ACHN (cell line): Measurements from ENCODE around the gene GUCD1.

Experiments used
- DNase-seq: peaks from one replicate; pipeline ENCODE4 v3.0.0-alpha.2; 2015
- in situ Hi-C: cut with HindIII; loops from 2 replicates; pipeline ENCODE4 v1.10.0; 2017; ENCODE audit warnings: low sequenced_read_pairs, low pct_ligation_motif_present, low pct_unique_long_range_greater_than_20kb

GUCD1 gene

DNA sequence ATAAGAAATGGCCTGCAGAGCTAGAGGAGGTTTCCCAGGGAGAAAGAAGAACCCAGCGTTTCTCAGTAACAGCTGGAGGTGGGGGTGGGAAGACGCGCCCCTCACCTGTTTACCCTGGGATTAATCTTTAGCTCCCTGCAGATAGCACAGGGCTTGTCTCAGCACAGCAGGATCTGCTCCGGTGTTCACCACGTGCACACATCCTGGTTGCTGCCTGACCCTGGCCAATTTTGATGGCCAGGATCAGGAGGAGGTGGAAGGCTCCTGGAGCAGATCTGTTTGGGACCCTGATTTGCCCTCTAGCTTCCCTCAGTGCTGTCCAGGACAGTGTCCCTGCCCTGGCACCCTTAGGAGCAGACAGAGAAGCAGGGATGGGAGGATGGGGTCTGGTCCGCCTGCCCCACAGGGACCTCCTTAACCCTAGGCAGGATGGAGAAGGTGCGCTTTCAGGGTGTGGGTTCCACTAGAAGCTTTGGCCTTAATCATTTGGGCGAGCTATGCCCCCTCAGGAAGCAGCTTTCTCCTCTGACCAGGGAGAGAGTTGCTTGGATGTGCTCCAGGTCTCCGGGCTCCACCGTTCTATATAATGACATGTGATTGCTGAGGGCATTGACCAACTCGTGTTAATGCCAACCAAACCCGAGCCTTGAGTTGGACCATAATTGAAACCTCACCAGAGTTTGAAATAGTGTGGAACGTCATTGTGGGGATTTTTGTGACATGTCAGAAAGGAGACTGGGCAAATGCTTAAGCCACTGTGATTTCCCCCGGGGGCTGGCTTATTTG, 40.5 kb downstream of the GUCD1 start:
- in situ Hi-C loops: loop anchor here (25.0 kb wide), 1 partner anchor 102 kb away; no protein-coding TSS in a partner anchor
- DNase-seq: no peak

DNA sequence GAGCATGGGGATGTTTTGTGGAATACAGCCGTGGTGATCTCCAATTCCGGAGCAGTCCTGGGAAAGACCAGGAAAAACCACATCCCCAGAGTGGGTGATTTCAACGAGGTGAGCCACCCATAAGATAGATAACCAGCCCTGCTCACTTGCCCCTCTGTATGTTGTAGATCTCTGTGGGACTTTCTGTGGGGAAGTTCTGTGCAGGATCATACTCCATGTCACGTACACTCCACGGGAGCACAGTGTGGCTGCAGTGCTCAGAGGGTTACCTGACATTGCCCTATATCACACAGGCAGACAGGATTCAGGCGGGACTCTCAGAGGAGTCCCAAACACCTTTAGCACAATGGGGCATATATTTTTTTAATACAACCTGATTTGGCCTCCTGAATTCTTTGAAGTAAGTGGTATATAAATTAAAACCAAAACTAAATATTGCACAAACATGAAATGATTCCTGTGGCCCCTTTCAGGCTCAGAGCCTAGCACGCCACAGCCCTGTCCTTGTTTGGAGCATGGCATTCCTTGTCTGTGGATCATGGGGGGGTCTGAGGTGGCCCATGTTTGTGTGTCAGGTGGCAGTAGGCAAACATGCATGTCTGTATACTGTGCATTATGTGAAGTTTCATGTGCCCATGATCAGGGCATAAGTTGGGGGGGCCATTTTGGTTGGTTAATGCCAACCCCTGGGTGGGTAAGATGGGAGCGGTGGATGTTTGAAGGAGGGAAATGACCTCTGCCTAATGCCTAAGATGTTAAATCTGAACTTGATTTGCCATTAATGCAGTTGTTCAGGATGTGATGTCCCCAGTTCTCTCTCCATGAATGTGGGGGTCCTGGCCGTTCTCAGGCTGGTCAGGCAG, 41.3 kb downstream of the GUCD1 start:
- DNase-seq: no peak
- in situ Hi-C loops: loop anchor here (25.0 kb wide), 1 partner anchor 101 kb away; no protein-coding TSS in a partner anchor

DNA sequence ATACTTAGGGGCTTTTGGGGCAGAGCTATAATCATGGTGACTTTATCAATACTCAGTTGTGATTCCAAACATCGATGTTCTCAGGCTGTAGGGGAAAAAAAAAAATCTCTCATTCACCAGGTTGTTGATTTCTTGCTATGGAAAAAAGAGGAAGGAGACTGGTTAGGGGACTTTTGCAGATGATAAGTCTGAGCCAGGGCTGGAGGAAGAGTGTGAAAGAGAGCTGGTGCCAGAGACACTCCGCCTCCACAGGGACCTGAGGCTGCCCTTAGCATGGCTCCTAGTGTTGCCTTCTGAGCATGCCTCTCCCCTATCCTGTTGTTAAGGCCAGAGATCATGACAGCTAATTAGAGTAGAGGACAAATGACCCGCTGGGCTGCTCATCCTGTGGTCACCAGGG, 42.9 kb downstream of the GUCD1 start:
- DNase-seq: no peak
- in situ Hi-C loops: loop anchor here (25.0 kb wide), 1 partner anchor 100 kb away; no protein-coding TSS in a partner anchor

DNA sequence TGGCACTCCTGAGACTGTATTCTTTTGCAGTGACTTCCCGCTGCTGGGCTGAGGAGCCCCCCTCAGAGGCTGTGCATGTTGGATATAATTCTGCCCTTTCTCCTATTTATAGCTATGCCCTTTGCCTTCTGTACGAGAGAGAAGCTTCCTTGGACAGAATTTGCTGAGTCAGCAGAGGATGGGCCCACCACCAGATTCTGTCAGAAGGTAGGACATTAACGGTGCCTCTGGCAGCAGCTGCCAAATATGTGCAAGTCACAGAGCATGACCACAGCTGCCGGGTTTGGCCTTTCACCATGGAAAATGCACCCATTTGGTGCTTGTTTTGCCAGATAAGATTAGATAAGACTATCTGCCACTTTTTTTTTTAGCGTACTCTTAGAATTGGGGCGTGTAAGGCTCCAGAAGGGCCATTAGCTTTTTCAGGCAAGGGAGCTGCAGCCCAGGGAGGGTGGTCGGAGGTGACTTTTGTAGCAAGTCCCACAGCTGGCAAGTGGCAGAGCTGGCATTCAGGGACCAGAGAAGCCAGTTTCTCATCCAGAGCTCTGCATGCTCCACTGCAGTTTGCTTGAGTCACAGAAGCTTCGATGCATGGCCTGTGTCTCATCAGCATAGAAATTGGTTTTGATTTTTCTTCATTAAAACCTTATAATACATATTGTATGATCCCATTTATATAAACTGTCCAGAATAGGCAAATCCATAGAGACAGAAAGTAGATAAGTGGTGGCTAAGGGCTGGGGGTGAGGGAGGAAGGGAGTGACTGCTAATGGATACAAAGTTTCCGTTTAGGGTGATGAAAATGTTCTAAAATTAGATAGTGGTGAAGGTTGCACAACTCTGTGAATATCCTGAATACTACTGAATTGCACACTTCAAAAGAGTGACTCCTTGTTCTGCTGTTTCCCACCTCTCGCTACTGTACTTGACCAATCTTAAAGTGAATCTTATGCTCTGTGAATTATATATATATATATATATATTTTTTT, 44.0 kb downstream of the GUCD1 start:
- peak; percentile 49 for DNase-seq
- in situ Hi-C loops: loop anchor here (25.0 kb wide), 1 partner anchor 99 kb away; no protein-coding TSS in a partner anchor

DNA sequence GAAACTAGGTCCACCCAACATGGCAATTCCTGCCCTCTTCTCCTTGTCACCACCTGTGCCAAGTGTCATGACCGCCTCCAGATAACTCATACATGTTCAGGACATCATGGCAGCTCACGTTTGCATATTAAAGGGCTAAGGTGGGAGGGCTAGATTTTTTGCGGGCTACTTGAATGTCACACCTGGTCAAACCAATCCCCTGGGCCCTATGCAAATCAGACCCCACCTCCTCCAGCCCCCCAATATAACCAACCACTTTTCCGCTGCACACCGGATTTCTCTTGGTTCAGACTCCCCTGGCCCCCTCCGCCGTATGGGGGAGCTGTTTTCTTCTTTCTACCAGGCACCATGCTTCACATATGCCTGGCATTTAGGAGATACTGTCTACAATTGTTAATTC, 47.2 kb downstream of the GUCD1 start:
- in situ Hi-C loops: loop anchor here (25.0 kb wide), 1 partner anchor 95 kb away; no protein-coding TSS in a partner anchor
- no peak for DNase-seq

DNA sequence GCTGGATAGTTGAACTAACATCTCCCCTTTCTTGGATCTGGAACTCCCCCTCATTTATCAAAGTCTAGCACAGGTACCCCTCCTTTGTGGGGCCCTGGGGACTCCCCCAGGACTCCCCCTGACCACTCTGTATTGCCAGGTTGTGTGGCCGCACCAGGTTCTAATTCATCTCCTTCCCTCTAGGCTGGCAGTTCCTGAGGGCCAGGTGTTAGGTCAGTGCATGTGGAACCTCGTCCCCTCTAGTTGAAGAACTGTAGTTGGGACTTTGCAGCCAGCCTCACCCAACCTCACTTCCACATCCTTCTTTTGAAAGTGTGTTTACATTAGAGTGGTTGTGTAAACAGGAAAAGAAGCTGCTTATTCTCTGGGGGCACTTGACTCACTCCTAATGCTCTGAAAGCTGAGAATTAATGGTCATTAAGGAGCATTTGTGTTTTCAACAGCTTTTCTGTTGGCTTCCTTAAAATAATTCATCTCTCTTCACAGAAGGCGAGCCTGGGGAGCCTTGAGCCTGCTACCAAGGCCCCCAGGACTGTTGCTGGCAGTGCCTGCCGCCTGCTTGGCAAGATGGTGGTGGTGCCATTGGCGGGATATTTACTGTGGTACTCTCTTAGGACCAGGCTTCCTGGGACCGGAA, 48.0 kb downstream of the GUCD1 start:
- in situ Hi-C loops: loop anchor here (25.0 kb wide), 1 partner anchor 95 kb away; no protein-coding TSS in a partner anchor

DNA sequence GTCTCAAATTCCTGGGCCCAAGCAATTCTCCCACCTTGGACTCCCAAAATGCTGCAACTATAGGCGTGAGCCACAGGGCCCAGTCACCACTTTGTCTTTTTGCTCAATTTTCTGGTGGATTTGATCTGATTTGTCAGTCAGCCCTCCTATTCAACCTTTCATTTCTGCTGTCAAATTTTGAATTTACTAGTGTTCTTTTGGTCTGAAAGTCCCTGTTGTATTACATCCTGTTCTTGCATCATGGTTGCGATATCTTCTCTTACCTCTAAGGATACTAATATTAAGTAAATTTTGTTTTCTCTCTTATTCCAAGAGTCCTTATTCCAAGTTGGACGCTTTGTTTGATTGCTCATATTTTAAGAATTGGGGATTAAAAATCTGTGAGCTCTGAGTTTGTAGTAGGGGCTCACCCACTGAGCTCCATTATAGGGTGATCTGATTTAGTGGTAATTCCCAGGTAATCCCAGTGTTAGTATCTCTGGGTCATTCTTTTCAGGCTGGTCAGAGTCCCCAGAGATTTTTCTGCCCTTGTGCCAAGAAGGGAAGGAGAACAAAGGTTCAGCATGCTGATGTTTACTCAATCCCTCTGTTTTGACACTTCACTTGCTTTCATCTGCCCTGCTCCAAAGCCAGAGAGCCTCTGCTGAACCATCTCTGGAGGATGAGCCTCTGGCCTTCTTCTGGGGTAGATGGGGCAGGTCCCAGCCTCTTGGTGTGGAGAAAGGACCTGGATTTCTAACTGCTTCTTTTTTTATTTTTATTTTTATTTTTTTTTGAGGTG, 49.8 kb downstream of the GUCD1 start:
- DNase-seq: no peak
- in situ Hi-C loops: loop anchor here (25.0 kb wide), 1 partner anchor 93 kb away; no protein-coding TSS in a partner anchor

More for the DNA sequence above, 48.0 kb downstream of the GUCD1 start:
- DNase-seq: no peak

DNA sequence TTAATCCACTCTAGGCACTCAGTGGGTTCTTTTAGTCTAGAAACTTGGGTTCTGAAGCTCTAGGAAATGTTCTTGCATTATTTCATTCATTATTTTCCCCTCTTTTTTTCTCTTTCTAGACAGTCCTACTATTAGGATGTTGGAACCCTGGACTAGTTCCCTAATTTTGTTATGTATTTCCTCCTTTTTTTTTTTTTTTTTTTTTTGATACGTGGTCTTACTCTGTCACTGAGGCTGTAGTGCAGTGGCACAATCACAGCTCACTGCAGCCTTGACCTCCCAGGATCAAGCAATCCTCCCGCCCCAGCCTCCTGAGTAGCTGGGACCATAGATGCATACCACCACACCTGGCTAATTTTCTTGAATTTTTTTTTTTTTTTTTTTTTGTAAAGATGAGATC, 50.4 kb downstream of the GUCD1 start:
- in situ Hi-C loops: loop anchor here (25.0 kb wide), 1 partner anchor 92 kb away; no protein-coding TSS in a partner anchor

DNA sequence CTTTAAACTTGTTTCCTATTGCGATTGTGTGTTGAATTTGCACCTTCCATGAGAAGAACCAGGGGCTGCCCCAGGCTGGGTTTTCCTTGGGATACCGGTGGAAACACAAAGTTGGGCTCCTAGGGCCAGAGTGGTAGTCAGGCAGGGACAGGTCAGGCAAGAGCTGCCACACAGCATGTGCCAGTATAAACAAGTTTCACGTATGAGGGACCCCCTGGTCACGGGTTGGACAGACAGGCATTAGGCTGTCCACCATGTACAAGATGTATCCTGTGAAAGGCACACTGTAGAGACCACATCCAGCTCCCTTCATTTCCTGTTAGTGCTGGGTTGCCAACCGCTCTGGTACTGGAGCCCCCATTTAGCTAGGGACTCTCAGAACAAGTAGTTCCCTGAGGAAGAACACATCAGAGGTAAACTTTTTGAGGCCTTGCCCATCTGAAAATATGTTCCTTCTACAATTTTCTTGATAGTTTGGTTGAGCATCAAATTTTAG, 51.0 kb downstream of the GUCD1 start:
- in situ Hi-C loops: loop anchor here (25.0 kb wide), 1 partner anchor 92 kb away; no protein-coding TSS in a partner anchor

More for the DNA sequence above, 50.4 kb downstream of the GUCD1 start:
- no peak for DNase-seq

DNA sequence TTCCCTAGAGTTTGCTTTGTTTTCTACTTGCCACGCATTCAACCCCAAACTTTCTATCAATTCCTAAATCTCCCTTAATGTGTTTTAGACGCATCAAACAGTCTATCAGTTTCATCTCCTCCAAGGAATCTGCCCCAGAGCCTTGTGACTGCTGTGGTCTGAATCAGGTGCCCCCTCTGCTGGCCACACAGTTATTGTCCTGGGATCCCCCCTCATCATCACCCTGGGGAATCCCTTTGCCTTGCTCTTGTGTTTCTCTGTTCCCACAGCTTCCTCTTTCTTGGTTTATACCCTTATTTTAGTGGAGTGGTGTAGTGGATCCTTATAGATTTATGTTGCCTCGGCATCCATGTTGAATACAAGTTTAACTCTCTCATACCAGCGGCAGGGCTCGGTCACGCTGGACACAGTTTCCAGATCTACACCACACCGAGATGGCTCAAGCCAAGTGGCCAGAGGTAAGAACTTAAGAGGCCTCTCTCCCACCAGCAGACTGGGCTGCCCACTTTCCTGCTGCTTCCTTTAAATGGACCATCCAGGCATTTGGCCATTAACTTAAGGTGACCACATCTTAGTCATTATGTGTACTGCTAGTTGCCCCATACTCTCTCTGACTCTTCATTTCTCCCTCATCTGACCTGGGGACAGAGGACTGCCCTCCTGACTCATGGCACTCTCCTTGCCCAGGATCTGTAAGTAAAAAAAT, 51.6 kb downstream of the GUCD1 start:
- in situ Hi-C loops: loop anchor here (25.0 kb wide), 1 partner anchor 91 kb away; no protein-coding TSS in a partner anchor
- peak; percentile 57 for DNase-seq

More for the DNA sequence above, 51.0 kb downstream of the GUCD1 start:
- no peak for DNase-seq

DNA sequence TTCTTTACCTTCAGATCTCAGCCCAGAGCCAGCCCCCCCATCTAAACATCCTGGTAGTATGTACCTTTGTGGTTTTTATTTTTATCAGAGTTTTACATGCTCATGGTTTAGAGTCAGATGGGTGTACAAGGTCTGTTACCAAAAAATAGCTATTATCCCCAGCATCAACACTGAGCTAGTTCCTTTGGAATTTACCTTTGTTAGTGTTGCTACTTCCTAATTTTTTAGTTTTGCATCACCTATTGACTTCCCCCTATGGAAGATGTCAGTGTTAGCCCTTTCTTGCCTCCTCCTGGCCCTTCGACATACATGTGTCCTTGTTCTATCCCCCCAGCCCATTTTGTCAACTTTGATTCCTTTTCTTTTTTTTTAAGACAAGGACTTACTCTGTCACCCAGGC, 52.4 kb downstream of the GUCD1 start:
- in situ Hi-C loops: loop anchor here (25.0 kb wide), 1 partner anchor 90 kb away; no protein-coding TSS in a partner anchor
- no peak for DNase-seq

DNA sequence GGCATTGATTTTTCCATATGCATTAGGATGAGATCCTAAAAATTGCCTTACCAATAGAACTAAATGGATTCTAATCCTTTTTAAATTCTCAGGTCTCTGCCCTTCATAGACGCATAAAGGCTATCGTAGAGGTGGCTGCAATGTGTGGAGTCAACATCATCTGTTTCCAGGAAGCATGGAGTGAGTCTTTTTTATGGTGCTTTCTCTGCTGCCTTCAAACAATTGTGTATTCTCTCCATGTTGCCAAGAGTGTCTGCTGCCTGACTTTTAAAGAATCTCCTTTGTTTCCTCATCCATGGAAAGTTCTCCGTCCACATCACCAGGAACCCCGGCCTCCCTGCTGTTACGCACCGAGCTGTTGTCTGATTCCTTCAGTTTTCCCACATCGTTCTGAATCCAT, 52.9 kb downstream of the GUCD1 start:
- no peak for DNase-seq
- in situ Hi-C loops: loop anchor here (25.0 kb wide), 1 partner anchor 90 kb away; no protein-coding TSS in a partner anchor

DNA sequence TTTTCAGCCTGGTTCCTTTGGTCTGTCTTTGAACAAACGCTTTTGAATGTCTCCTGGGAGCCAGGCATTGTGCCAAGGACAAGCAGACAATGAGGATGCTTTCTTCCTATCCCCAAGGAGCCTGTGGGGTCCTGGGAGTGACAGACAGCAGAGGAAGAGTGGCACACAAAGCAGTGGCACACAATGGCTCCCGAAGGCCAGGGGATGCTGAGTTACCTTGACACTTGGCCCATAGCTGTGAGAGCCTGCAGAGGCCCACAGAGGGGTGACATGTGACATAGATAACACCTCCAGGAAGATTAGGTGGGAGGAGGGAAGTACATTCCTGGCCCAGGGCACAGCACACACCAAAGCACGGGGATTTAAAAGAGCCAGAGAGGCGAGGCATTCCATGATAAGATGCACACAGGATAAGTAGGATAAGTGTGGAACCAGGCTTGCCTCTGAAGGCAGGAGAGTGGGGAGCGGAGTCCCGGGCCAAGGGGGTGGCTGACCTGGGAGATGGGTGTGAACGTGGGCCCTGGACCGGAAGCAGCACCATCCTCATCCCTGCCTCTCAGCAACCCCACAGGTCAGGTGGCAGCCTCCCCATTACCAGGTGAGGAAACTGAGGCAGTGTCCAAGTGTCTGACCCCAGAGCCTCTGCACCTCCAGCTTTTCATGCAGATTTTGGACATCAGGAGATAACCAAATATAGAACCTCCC, 53.5 kb downstream of the GUCD1 start:
- no peak for DNase-seq
- in situ Hi-C loops: loop anchor here (25.0 kb wide), 1 partner anchor 89 kb away; no protein-coding TSS in a partner anchor

DNA sequence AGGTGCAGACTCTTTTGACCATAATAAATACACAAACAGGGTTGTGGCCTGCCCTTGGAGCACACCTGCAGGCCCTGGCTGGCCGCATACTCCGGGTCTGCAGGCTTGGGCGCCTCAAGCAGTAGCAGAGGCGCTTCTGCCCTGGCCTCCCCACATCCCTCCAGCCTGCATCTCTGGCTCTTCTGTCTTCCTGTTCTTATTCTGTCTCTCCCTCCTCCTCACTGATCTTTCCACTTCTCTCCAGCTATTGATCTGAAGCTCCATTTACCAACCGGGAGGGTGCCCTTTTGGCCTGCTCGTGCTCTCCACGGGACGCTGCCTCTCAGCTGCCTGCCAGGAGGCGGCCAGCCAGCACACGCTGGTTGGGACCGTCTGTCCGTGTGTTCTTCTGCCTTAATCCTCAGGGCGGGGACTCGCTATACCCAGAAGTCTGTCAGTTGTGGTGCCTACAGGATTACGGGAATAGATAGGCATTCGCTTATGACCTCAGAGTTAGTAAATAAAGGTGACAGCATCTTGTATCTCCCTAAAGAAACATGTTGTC, 54.6 kb downstream of the GUCD1 start:
- in situ Hi-C loops: loop anchor here (25.0 kb wide), 1 partner anchor 88 kb away; no protein-coding TSS in a partner anchor
- DNase-seq: no peak
